Measurements from ENCODE around the gene CD46.

DNA sequence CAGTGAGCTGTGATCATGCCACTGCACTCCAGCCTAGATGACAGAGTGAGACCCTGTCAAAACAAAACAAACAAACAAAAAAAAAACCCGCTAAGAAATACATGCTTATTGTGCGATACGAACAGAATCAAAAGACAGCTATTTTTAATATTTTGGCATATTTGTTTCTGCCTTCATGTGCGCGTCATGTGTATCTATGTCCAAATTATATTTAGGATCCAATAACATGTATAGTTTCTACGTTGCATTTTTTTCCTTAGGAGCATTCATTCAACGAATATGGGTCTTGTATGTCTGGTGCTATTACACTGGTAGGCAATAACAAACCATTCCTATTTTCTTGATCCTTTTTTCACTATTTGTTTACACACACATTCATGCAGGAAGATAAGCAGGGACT lies 1.8 kb downstream of the CD46 start:
- TF ChIP-seq CTCF (IDR thresholded peaks at IDR 0.05), result no peak
- no peak for TF ChIP-seq POLR2A (IDR thresholded peaks at IDR 0.05)
- TF ChIP-seq EP300 (IDR thresholded peaks at IDR 0.05), result no peak

All from ovary (tissue), 3 donors.